ENCODE data around the gene HS6ST2. TPM values are rescaled to one million over a fixed set of nuclear protein-coding genes. Genes with fewer than 3 reads are reported as not detected.

Gene HS6ST2
- total RNA-seq, 4 donors from 2014 or later = 0.21 to 0.30 (median 0.24) TPM; not detected in 1

DNA sequence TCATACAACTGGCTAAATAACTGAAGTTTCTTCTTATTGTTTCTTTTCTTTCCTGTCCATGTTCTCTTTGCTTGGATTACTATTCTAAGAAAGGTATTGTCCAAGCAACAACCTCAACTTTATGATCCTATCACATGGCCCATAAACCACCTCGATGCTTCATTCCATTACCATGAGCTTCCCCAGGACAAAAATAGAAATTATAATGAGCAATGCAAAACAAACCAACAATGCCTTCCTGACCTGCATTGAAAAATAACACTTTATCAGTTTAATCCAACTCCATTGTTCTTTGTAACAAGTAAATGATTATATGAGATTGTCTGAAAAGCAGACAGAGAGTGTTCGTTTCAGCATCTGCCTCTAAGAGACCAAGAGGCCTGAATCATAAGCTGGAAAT, 148.8 kb downstream of the HS6ST2 start:
- no peak overlapping the region for H3K4me3 ChIP-seq
- no peak for TF ChIP-seq POLR2A (IDR thresholded peaks at IDR 0.05)
- TF ChIP-seq, protein P1, sequence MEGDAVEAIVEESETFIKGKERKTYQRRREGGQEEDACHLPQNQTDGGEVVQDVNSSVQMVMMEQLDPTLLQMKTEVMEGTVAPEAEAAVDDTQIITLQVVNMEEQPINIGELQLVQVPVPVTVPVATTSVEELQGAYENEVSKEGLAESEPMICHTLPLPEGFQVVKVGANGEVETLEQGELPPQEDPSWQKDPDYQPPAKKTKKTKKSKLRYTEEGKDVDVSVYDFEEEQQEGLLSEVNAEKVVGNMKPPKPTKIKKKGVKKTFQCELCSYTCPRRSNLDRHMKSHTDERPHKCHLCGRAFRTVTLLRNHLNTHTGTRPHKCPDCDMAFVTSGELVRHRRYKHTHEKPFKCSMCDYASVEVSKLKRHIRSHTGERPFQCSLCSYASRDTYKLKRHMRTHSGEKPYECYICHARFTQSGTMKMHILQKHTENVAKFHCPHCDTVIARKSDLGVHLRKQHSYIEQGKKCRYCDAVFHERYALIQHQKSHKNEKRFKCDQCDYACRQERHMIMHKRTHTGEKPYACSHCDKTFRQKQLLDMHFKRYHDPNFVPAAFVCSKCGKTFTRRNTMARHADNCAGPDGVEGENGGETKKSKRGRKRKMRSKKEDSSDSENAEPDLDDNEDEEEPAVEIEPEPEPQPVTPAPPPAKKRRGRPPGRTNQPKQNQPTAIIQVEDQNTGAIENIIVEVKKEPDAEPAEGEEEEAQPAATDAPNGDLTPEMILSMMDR (IDR thresholded peaks at IDR 0.05) = no peak
- no peak for TF ChIP-seq POLR2AphosphoS5 (IDR thresholded peaks at IDR 0.05)
- TF ChIP-seq EP300 (IDR thresholded peaks at IDR 0.05) = no peak
- no peaks in the 10 kb centered on the region for H3K4me1 ChIP-seq
- no peak overlapping the region for H3K27ac ChIP-seq
- no peaks in the 10 kb centered on the region for H3K9me3 ChIP-seq
- 51% methylated on average over 2 of the region's 2 CpGs for WGBS
- no peaks in the 10 kb centered on the region for H3K36me3 ChIP-seq
- no peaks in the 10 kb centered on the region for H3K27me3 ChIP-seq
- no peak for DNase-seq (ENCODE audit: low spot score in 2 of 2)

DNA sequence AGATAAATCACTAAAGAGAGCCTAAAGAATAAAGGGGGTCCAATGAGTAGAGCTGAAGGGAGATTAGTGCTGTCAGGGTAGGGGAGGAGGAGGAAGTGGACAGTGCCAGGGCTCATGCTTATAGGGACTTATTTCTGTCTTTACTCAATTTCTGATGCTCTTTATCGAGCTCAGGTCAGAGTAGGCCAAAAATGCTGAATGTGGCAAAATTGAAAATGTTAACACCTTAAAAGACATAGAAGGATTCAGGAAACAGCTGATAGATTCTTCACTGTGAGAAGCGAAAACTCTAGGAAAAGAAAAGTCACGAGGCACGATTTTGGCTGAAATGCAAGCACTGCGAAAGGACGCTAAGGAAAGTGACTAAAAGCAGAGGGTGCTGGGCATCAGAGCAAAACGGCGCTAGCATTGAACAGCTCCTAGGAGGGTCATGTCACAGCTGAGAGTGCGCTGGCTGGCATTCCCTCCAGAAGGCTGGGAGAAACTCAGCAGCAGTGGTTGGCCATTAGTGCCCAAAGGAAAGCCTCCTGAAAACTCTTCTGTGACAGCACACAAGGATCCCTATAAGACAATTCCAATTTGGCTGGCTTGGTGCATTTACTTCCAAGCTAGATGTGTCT, 150.9 kb downstream of the HS6ST2 start:
- H3K27ac ChIP-seq = no peak overlapping the region
- TF ChIP-seq, protein P1 (IDR thresholded peaks at IDR 0.05) = no peak
- no peak for TF ChIP-seq POLR2AphosphoS5 (IDR thresholded peaks at IDR 0.05)
- TF ChIP-seq EP300 (IDR thresholded peaks at IDR 0.05) = no peak
- TF ChIP-seq POLR2A (IDR thresholded peaks at IDR 0.05) = no peak
- no peaks in the 10 kb centered on the region for H3K4me1 ChIP-seq
- H3K9me3 ChIP-seq = no peaks in the 10 kb centered on the region
- H3K27me3 ChIP-seq = no peaks in the 10 kb centered on the region
- no peak for DNase-seq (ENCODE audit: low spot score in 2 of 2)
- no peaks in the 10 kb centered on the region for H3K36me3 ChIP-seq
- 78% methylated on average over 9 of the region's 9 CpGs for WGBS
- H3K4me3 ChIP-seq = no peak overlapping the region

DNA sequence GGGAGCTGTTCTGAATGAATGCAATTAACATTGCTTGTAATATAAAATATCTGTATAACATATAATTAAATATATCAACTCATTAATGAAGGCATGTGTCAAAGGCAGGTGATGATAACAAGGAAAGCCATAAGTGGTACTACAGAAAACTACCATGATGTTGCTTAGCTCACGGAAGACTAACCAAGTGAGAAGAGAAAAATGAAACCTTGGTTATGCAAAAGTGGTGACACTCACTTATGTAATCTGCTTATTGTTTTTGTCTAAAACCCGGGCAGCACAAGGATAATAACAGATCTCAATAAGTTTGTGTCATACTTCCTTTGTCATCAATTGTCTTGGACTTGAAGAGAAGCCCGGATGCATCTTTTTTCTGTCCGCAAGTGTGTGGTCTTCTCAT, 156.4 kb downstream of the HS6ST2 start:
- Histone ChIP-seq H3K27me3 (no peaks in the 10 kb centered on the region), H3K4me1 (no peaks in the 10 kb centered on the region), H3K36me3 (no peaks in the 10 kb centered on the region), H3K9me3 (no peaks in the 10 kb centered on the region), H3K27ac (no peak overlapping the region), H3K4me3 (no peak overlapping the region)
- DNase-seq (ENCODE audit: low spot score in 2 of 2) = no peak
- 73% methylated on average over 4 of the region's 4 CpGs for WGBS
- no peak for TF ChIP-seq POLR2AphosphoS5 (IDR thresholded peaks at IDR 0.05)
- TF ChIP-seq, protein P1 (IDR thresholded peaks at IDR 0.05) = no peak
- no peak for TF ChIP-seq EP300 (IDR thresholded peaks at IDR 0.05)
- TF ChIP-seq POLR2A (IDR thresholded peaks at IDR 0.05) = no peak

DNA sequence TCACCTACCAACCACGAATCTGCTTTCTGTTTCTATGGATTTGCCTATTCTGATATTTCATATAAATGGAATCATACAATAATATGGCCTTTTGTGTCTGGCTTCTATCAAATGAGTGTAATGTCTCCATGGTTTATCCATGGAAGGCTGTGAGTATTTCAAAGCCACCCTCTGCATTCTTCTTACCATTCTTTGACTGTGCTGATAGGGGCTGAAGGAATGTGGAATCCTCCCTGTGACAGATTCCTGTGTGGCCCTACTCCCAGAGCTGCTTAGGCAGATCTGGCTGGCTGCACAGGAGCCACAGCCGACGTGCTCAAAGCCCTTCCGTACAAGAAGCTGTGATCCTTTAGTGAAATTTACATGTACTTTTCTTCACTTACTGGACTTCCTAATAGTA, 163.2 kb downstream of the HS6ST2 start:
- no peak overlapping the region for H3K27ac ChIP-seq
- WGBS = 80% methylated on average over 4 of the region's 4 CpGs
- H3K4me3 ChIP-seq = no peak overlapping the region
- no peaks in the 10 kb centered on the region for H3K36me3 ChIP-seq
- TF ChIP-seq, protein P1 (IDR thresholded peaks at IDR 0.05) = no peak
- TF ChIP-seq EP300 (IDR thresholded peaks at IDR 0.05) = no peak
- no peak for TF ChIP-seq POLR2A (IDR thresholded peaks at IDR 0.05)
- no peak for TF ChIP-seq POLR2AphosphoS5 (IDR thresholded peaks at IDR 0.05)
- H3K4me1 ChIP-seq = no peaks in the 10 kb centered on the region
- no peaks in the 10 kb centered on the region for H3K9me3 ChIP-seq
- no peaks in the 10 kb centered on the region for H3K27me3 ChIP-seq
- DNase-seq (ENCODE audit: low spot score in 2 of 2) = no peak

DNA sequence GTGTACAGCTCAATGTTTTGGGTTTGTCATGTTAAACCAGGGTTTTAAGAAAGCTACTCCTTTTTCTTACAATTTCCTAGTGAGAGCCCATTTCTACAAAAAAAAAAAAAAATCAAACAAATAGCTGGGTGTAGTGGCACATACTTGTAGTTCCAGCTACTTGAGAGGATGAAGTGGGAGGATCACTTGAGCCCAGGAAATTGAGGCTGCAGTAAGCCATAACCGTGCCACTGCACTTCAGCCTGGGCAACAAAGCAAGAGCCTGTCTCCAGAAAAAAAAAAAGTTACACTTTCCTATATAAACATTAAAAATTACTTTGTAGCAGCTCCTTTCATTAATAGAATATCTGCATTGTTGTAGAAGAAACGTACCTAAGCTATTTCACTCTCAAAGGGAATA, 166.7 kb downstream of the HS6ST2 start:
- TF ChIP-seq, protein P1 (IDR thresholded peaks at IDR 0.05) = no peak
- TF ChIP-seq EP300 (IDR thresholded peaks at IDR 0.05) (no peak), POLR2A (IDR thresholded peaks at IDR 0.05) (no peak), POLR2AphosphoS5 (IDR thresholded peaks at IDR 0.05) (no peak)
- Histone ChIP-seq H3K4me3 (no peak overlapping the region), H3K4me1 (no peaks in the 10 kb centered on the region), H3K27ac (no peak overlapping the region), H3K36me3 (no peaks in the 10 kb centered on the region), H3K27me3 (no peaks in the 10 kb centered on the region), H3K9me3 (no peaks in the 10 kb centered on the region)
- 65% methylated on average over 2 of the region's 2 CpGs for WGBS
- no peak for DNase-seq (ENCODE audit: low spot score in 2 of 2)
